Gastrocnemius medialis (tissue), 4 donors: ENCODE results near the gene C12orf75. TPM values are rescaled to one million over a fixed set of nuclear protein-coding genes. Genes with fewer than 3 reads are reported as not detected.
"Not testable (repeated sequence)": the region's sequence is repeated elsewhere in the genome, so short reads cannot be mapped to it uniquely, and the experiment has no call there.

Source experiments
- ATAC-seq, 2 donors: fragments of 150-250 bp; one replicate each; pipeline ENCODE4 v1.9.1; 2016
- DNase-seq, 2 donors: peaks; one replicate each; pipeline ENCODE4 v3.0.0-alpha.2; 2019
- H3K27ac ChIP-seq, 4 donors: fragments of 200-600 bp; sonication (generic); 1 replicate in 1 of 4; 2 replicates in 3 of 4; pipeline ENCODE4 v1.5.1; 2016 to 2018; ENCODE audit warnings: mild to moderate bottlenecking in 2 of 4, moderate library complexity in 1 of 4
- H3K27me3 ChIP-seq, 3 donors: fragments of 200-600 bp; sonication (generic) in 2 of 3; 1 replicate in 1 of 3; 2 replicates in 2 of 3; pipeline versions ENCODE4 v1.5.1 to v1.6.0; 2016 to 2019; ENCODE audit warnings: mild to moderate bottlenecking in 1 of 3, moderate library complexity in 1 of 3
- H3K36me3 ChIP-seq, 2 donors: fragments of 200-600 bp; sonication (generic) in 1 of 2; one replicate each; pipeline ENCODE4 v1.5.1; 2017 to 2018
- H3K4me1 ChIP-seq, 2 donors: fragments of 200-600 bp; sonication (generic) in 1 of 2; one replicate each; pipeline ENCODE4 v1.5.1; 2016 to 2017; ENCODE audit warnings: mild to moderate bottlenecking in 2 of 2
- H3K4me3 ChIP-seq, 4 donors: fragments of 200-600 bp; sonication (generic) in 3 of 4; 1 replicate in 1 of 4; 2 replicates in 3 of 4; pipeline ENCODE4 v1.5.1; 2016 to 2019; ENCODE audit warnings: mild to moderate bottlenecking in 2 of 4
- H3K9me3 ChIP-seq, 3 donors: fragments of 200-600 bp; sonication (generic) in 2 of 3; 1 replicate in 1 of 3; 2 replicates in 2 of 3; pipeline ENCODE4 v1.5.1; 2016 to 2019
- CTCF ChIP-seq, 5 experiments: fragments of 450-650 bp in 3 of 5; fragments of 200-600 bp in 2 of 5; sonication (generic) in 2 of 5; IDR thresholded peaks in 4 of 5; conservative IDR thresholded peaks in 1 of 5; 1 replicate in 4 of 5; 2 replicates in 1 of 5; pipeline ENCODE4 v1.5.1; 2016 to 2019; ENCODE audit warnings: antibody characterized with exemption in 5 of 5, mild to moderate bottlenecking in 3 of 5, moderate library complexity in 3 of 5
- POLR2A ChIP-seq, 2 donors: fragments of 450-650 bp; IDR thresholded peaks; one replicate each; pipeline ENCODE4 v1.6.1; 2017; ENCODE audit warnings: antibody characterized with exemption in 2 of 2, mild to moderate bottlenecking in 2 of 2, moderate library complexity in 2 of 2
- in situ Hi-C, 4 donors: fragments of 200-750 bp; cut with MboI; loops; one replicate each; pipeline versions ENCODE4 v1.15.0 to v1.8.0; 2017; ENCODE audit warnings: low sequenced_read_pairs in 4 of 4
- intact Hi-C: fragments of 100-400 bp; cut with DNase I; formaldehyde crosslinking; loops from one replicate; pipeline ENCODE4 v1.15.1; 2023; ENCODE audit warnings: low total_unique reads
- total RNA-seq, 4 donors: library from RNA; depleted of rRNA; stranded (reverse); fragments of >200 nt; gene quantifications; one replicate each; pipeline versions ENCODE4 v1.1.0 to v1.2.3, GENCODE V29; 2016

C12orf75 gene
- total RNA-seq, 4 donors from 2014 or later, result 4.3 to 73.0 (median 17.3) TPM

GRCh38 chr12:105311936-105312335 lies 18.6 kb upstream of the C12orf75 start:
- H3K4me3 ChIP-seq, DNase-seq, intact Hi-C loops, ATAC-seq, H3K36me3 ChIP-seq, H3K27me3 ChIP-seq, H3K9me3 ChIP-seq, in situ Hi-C loops, H3K27ac ChIP-seq: not testable (repeated sequence)
- peaks cover 0 to 11% of the 10 kb centered on the region in 2 donors for H3K4me1 ChIP-seq

- H3K9me3 ChIP-seq, H3K27ac ChIP-seq, in situ Hi-C loops, H3K27me3 ChIP-seq, H3K36me3 ChIP-seq, DNase-seq, intact Hi-C loops, ATAC-seq, H3K4me3 ChIP-seq: not testable (repeated sequence)
- H3K4me1 ChIP-seq, result peaks cover 0 to 11% of the 10 kb centered on the region in 2 donors
These were observed 16.7 kb upstream of the C12orf75 start for GRCh38 chr12:105313755-105314154.

GRCh38 chr12:105315130-105315529 lies 15.4 kb upstream of the C12orf75 start:
- TF ChIP-seq CTCF (IDR thresholded peaks at IDR 0.05 in 4 of 5, conservative IDR thresholded peaks at IDR 0.05 in 1 of 5) (no peak), POLR2A (IDR thresholded peaks at IDR 0.05) (no peak)
- H3K4me1 ChIP-seq, result peaks cover 0 to 11% of the 10 kb centered on the region in 2 donors
- no peak overlapping the region for H3K27ac ChIP-seq
- intact Hi-C loops, result no loop called here
- H3K4me3 ChIP-seq, result no peak overlapping the region
- H3K36me3 ChIP-seq, result no peaks in the 10 kb centered on the region
- no peaks in the 10 kb centered on the region for H3K27me3 ChIP-seq
- no peaks in the 10 kb centered on the region for H3K9me3 ChIP-seq
- DNase-seq (no peak), ATAC-seq (no peak)
- in situ Hi-C loops, result no loop called here

- DNase-seq (no peak), ATAC-seq (no peak)
- in situ Hi-C loops, result no loop called here
- H3K4me1 ChIP-seq, result peaks cover 0 to 11% of the 10 kb centered on the region in 2 donors
- intact Hi-C loops, result no loop called here
- H3K36me3 ChIP-seq, result no peaks in the 10 kb centered on the region
- no peak overlapping the region for H3K27ac ChIP-seq
- TF ChIP-seq POLR2A (IDR thresholded peaks at IDR 0.05) (no peak), CTCF (IDR thresholded peaks at IDR 0.05 in 4 of 5, conservative IDR thresholded peaks at IDR 0.05 in 1 of 5) (no peak)
- no peak overlapping the region for H3K4me3 ChIP-seq
- H3K9me3 ChIP-seq, result no peaks in the 10 kb centered on the region
- no peaks in the 10 kb centered on the region for H3K27me3 ChIP-seq
These were observed 14.8 kb upstream of the C12orf75 start for GRCh38 chr12:105315726-105316125.

GRCh38 chr12:105316931-105317852 lies 13.3 kb upstream of the C12orf75 start:
- no peak overlapping the region for H3K27ac ChIP-seq
- peaks cover 0 to 9% of the 10 kb centered on the region in 2 donors for H3K4me1 ChIP-seq
- in situ Hi-C loops, result no loop called here
- no peak overlapping the region for H3K4me3 ChIP-seq
- H3K9me3 ChIP-seq, result no peaks in the 10 kb centered on the region
- DNase-seq (no peak), ATAC-seq (no peak)
- intact Hi-C loops, result no loop called here
- no peaks in the 10 kb centered on the region for H3K36me3 ChIP-seq
- no peaks in the 10 kb centered on the region for H3K27me3 ChIP-seq
- TF ChIP-seq CTCF (IDR thresholded peaks at IDR 0.05 in 4 of 5, conservative IDR thresholded peaks at IDR 0.05 in 1 of 5), result no peak
- no peak for TF ChIP-seq POLR2A (IDR thresholded peaks at IDR 0.05)
